Fibroblast of pulmonary artery (primary cell): ENCODE results near the gene AVPR1B.

Source experiments
- DNase-seq: peaks from one replicate; pipeline ENCODE4 v3.0.0-alpha.2; 2010; ENCODE audit warnings: low read depth
- H3K4me3 ChIP-seq: replicated peaks from 2 replicates; pipeline ENCODE4 v1.5.1; 2011; ENCODE audit warnings: low read depth, mild to moderate bottlenecking, control low read depth, low read length, moderate library complexity
- CTCF ChIP-seq: IDR thresholded peaks from 2 replicates; pipeline ENCODE4 v1.5.1; 2011; ENCODE audit warnings: mild to moderate bottlenecking, control low read depth, low read length, inconsistent platforms; ENCODE audit errors: missing control alignments

Gene AVPR1B

GRCh38 chr1:206082831-206083695 is 34.1 kb downstream of the AVPR1B start:
- no peak for TF ChIP-seq CTCF
- no peak for DNase-seq
- H3K4me3 ChIP-seq, result no peak overlapping the region

GRCh38 chr1:206081856-206082255 is 35.3 kb downstream of the AVPR1B start:
- DNase-seq, result no peak
- no peak overlapping the region for H3K4me3 ChIP-seq
- TF ChIP-seq CTCF, result no peak

GRCh38 chr1:206080026-206080820 is 37.0 kb downstream of the AVPR1B start:
- no peak for TF ChIP-seq CTCF
- no peak for DNase-seq
- no peak overlapping the region for H3K4me3 ChIP-seq

- H3K4me3 ChIP-seq, result no peak overlapping the region
- DNase-seq, result no peak
- TF ChIP-seq CTCF, result no peak
Measured at GRCh38 chr1:206079135-206079534, 38.1 kb downstream of the AVPR1B start.

- H3K4me3 ChIP-seq, result no peak overlapping the region
- no peak for TF ChIP-seq CTCF
- no peak for DNase-seq
Measured at GRCh38 chr1:206075786-206076755, 41.1 kb downstream of the AVPR1B start.

- DNase-seq, result no peak
- H3K4me3 ChIP-seq, result no peak overlapping the region
- TF ChIP-seq CTCF, result no peak
Measured at GRCh38 chr1:206074839-206075238, 42.3 kb downstream of the AVPR1B start.
